ENCODE results near the gene PRSS33. TPM values are rescaled to one million over a fixed set of nuclear protein-coding genes. Genes with fewer than 3 reads are reported as not detected.
A peak's percentile ranks its signal among the peaks of the same experiment; 100 is the strongest.

Gene PRSS33
- total RNA-seq, 1 donor from 2014 or later, result 15.4 TPM

- H3K27ac ChIP-seq, result no peak overlapping the region
- intact Hi-C loops (cut with DNase I), result no loop called here
- peaks cover 19% of the 10 kb centered on the region for H3K27me3 ChIP-seq
- H3K9me3 ChIP-seq, result no peaks in the 10 kb centered on the region
- DNase-seq (ENCODE audit: low spot score in 2 of 2), result peak in 1 of 2 donors; percentile 45
- no peaks in the 10 kb centered on the region for H3K4me1 ChIP-seq
- no peaks in the 10 kb centered on the region for H3K36me3 ChIP-seq
- no peak for TF ChIP-seq CTCF (IDR thresholded peaks at IDR 0.05)
- peak overlapping the region; percentile 21 to 57 for H3K4me3 ChIP-seq
These were observed 2.0 kb downstream of the PRSS33 start for GRCh38 chr16:2785101-2785991.

GRCh38 chr16:2784358-2785100, 2.8 kb downstream of the PRSS33 start:
- Histone ChIP-seq H3K27me3 (peaks cover 19% of the 10 kb centered on the region), H3K4me3 (peak overlapping the region; percentile 21 to 57), H3K27ac (no peak overlapping the region), H3K9me3 (no peaks in the 10 kb centered on the region), H3K36me3 (no peaks in the 10 kb centered on the region), H3K4me1 (no peaks in the 10 kb centered on the region)
- peak in 1 of 2 donors; percentile 61 for DNase-seq (ENCODE audit: low spot score in 2 of 2)
- no peak for TF ChIP-seq CTCF (IDR thresholded peaks at IDR 0.05)
- intact Hi-C loops (cut with DNase I), result no loop called here

- Histone ChIP-seq H3K27ac (no peak overlapping the region), H3K4me3 (no peak overlapping the region), H3K36me3 (no peaks in the 10 kb centered on the region), H3K9me3 (no peaks in the 10 kb centered on the region), H3K27me3 (peaks cover 19% of the 10 kb centered on the region), H3K4me1 (peaks cover 0 to 3% of the 10 kb centered on the region in 2 donors)
- DNase-seq (ENCODE audit: low spot score in 2 of 2), result no peak
- no peak for TF ChIP-seq CTCF (IDR thresholded peaks at IDR 0.05)
- intact Hi-C loops (cut with DNase I), result no loop called here
These were observed 3.6 kb downstream of the PRSS33 start for GRCh38 chr16:2783581-2784357.

- no peak overlapping the region for H3K27ac ChIP-seq
- intact Hi-C loops (cut with DNase I), result no loop called here
- DNase-seq (ENCODE audit: low spot score in 2 of 2), result peak in 1 of 2 donors; percentile 53
- H3K36me3 ChIP-seq, result no peaks in the 10 kb centered on the region
- no peak overlapping the region for H3K4me3 ChIP-seq
- peaks cover 0 to 10% of the 10 kb centered on the region in 2 donors for H3K4me1 ChIP-seq
- H3K9me3 ChIP-seq, result no peaks in the 10 kb centered on the region
- no peak for TF ChIP-seq CTCF (IDR thresholded peaks at IDR 0.05)
- peaks cover 15% of the 10 kb centered on the region for H3K27me3 ChIP-seq
These were observed 4.6 kb downstream of the PRSS33 start for GRCh38 chr16:2782583-2783351.

All from ascending aorta (tissue), 2 donors.